PC-9 (cell line): ENCODE results near the gene WBP1.

Experiments
- CTCF ChIP-seq: fragments of 200-600 bp; sonication (generic); conservative IDR thresholded peaks from 2 replicates; pipeline ENCODE4 v1.6.1; 2017; ENCODE audit warnings: mixed run types, antibody characterized with exemption, mild to moderate bottlenecking, moderate library complexity
- EZH2 ChIP-seq: fragments of 200-600 bp; sonication (generic); IDR thresholded peaks from 2 replicates; pipeline ENCODE4 v1.8.0; 2017; ENCODE audit warnings: antibody characterized with exemption, low read depth

- TF ChIP-seq CTCF = no peak
- no peak for TF ChIP-seq EZH2
These were observed 20.0 kb upstream of the WBP1 start for GRCh38 chr2:74438248-74438647.
